A549 (cell line): ENCODE measurements around the gene AMELY. TPM values are rescaled to one million over a fixed set of nuclear protein-coding genes. Genes with fewer than 3 reads are reported as not detected.

Experiments
- ATAC-seq, 2 experiments: fragments of 200-7000 bp in 1 of 2; fragments of >200 bp in 1 of 2; cut with Nextera tagmentation in 1 of 2; cut with Tn5 transposase in 1 of 2; 3 replicates each; pipeline versions ENCODE4 v1.8.0 to v1.9.1; 2018 to 2020; ENCODE audit warnings: mild to moderate bottlenecking in 1 of 2, moderate library complexity in 1 of 2
- CTCF ChIA-PET: fragments of 300-600 bp; sonication (Branson Sonifier 250); formaldehyde crosslinking; extraction: SDS; loops from one replicate; lab custom pipeline; 2021; ENCODE audit warnings: antibody characterized with exemption, inconsistent platforms; lab: Yijun Ruan, JAX
- POLR2A ChIA-PET: fragments of 350-600 bp; formaldehyde crosslinking; extraction: SDS; loops from one replicate; lab custom pipeline; 2021; ENCODE audit warnings: antibody characterized with exemption, inconsistent platforms; lab: Yijun Ruan, JAX
- DNase-seq, 2 experiments: peaks; one replicate each; pipeline versions ENCODE4 v3.0.0 to v3.0.0-alpha.2; 2011 to 2016; ENCODE audit warnings: low read depth in 1 of 2, low spot score in 1 of 2
- FAIRE-seq: peaks from 2 replicates; lab custom pipeline; 2011; peaks lifted over from hg19 to GRCh38; lab: Jason Lieb, UNC
- H3K27ac ChIP-seq, 2 experiments: fragments of >200 bp; sonication (Bioruptor Twin); formaldehyde crosslinking; 3 replicates each; pipeline ENCODE4 v1.5.1; 2016 to 2017
- H3K4me1 ChIP-seq: fragments of >200 bp; sonication (Bioruptor Twin); formaldehyde crosslinking; 3 replicates; pipeline ENCODE4 v1.6.1; 2016
- H3K4me2 ChIP-seq: fragments of >200 bp; sonication (Bioruptor Twin); formaldehyde crosslinking; 3 replicates; pipeline ENCODE4 v1.6.1; 2016
- H3K4me3 ChIP-seq: fragments of >200 bp; sonication (Bioruptor Twin); formaldehyde crosslinking; 3 replicates; pipeline ENCODE4 v1.5.1; 2016
- H3K9me3 ChIP-seq: fragments of >200 bp; sonication (Bioruptor Twin); formaldehyde crosslinking; 3 replicates; pipeline ENCODE4 v1.6.1; 2016
- BCL3 ChIP-seq: fragments of >200 bp; sonication (Bioruptor Twin); formaldehyde crosslinking; IDR thresholded peaks from 3 replicates; pipeline ENCODE4 v1.6.1; 2016
- CEBPB ChIP-seq, 2 experiments: fragments of >200 bp in 1 of 2; sonication (Bioruptor Twin) in 1 of 2; formaldehyde crosslinking in 1 of 2; IDR thresholded peaks; 2 replicates each; pipeline ENCODE4 v1.6.1; 2012 to 2016
- CHD2 ChIP-seq: fragments of 150-350 bp; IDR thresholded peaks from 2 replicates; pipeline ENCODE4 v1.6.1; 2014; ENCODE audit warnings: low read length; ENCODE audit not compliant: partially characterized antibody
- CHD4 ChIP-seq: fragments of 200-600 bp; sonication (generic); IDR thresholded peaks from 2 replicates; pipeline ENCODE4 v1.6.1; 2016; ENCODE audit warnings: antibody characterized with exemption, mild to moderate bottlenecking, borderline replicate concordance
- FOSL2 ChIP-seq, 2 experiments: fragments of 450-650 bp in 1 of 2; fragments of >200 bp in 1 of 2; sonication (Bioruptor Twin) in 1 of 2; formaldehyde crosslinking; IDR thresholded peaks; 2 replicates each; pipeline versions ENCODE4 v1.5.0 to v1.6.1; 2016 to 2020; ENCODE audit warnings: mild to moderate bottlenecking in 1 of 2, moderate library complexity in 1 of 2
- GATA3 ChIP-seq: IDR thresholded peaks from 2 replicates; pipeline ENCODE4 v1.6.1; 2012; ENCODE audit warnings: borderline replicate concordance
- HDAC2 ChIP-seq: fragments of 200-600 bp; sonication (generic); IDR thresholded peaks from 2 replicates; pipeline ENCODE4 v1.6.1; 2016
- HES2 ChIP-seq: fragments of >200 bp; sonication (Bioruptor Twin); formaldehyde crosslinking; IDR thresholded peaks from 2 replicates; pipeline ENCODE4 v1.6.1; 2016
- HMGXB4 ChIP-seq: fragments of 250-450 bp; sonication (Bioruptor Pico); IDR thresholded peaks from 2 replicates; pipeline ENCODE4 v1.5.0; 2021; ENCODE audit warnings: mild to moderate bottlenecking, moderate library complexity, borderline replicate concordance
- HOXA7 ChIP-seq: fragments of 250-450 bp; sonication (Bioruptor Pico); IDR thresholded peaks from 2 replicates; pipeline ENCODE4 v1.5.0; 2020; ENCODE audit warnings: mild to moderate bottlenecking, moderate library complexity
- HOXB5 ChIP-seq: fragments of 250-450 bp; sonication (Bioruptor Pico); IDR thresholded peaks from 2 replicates; pipeline ENCODE4 v1.5.0; 2020; ENCODE audit warnings: mild to moderate bottlenecking, moderate library complexity
- JUN ChIP-seq, 2 experiments: fragments of >200 bp; sonication (Bioruptor Twin); formaldehyde crosslinking; IDR thresholded peaks; 2 replicates in 1 of 2; 3 replicates in 1 of 2; pipeline ENCODE4 v1.6.1; 2016 to 2017
- KDM5A ChIP-seq: fragments of 200-600 bp; sonication (generic); IDR thresholded peaks from 2 replicates; pipeline ENCODE4 v1.6.1; 2016; ENCODE audit warnings: antibody characterized with exemption, mild to moderate bottlenecking
- MAZ ChIP-seq: fragments of 150-350 bp; IDR thresholded peaks from 2 replicates; pipeline ENCODE4 v1.6.1; 2014; ENCODE audit warnings: antibody characterized with exemption, low read depth, low read length, borderline replicate concordance
- PHF8 ChIP-seq: fragments of 200-600 bp; sonication (generic); IDR thresholded peaks from 2 replicates; pipeline ENCODE4 v1.6.1; 2016; ENCODE audit warnings: low read depth, mild to moderate bottlenecking, antibody characterized with exemption, moderate library complexity, borderline replicate concordance
- RFX5 ChIP-seq: fragments of 450-650 bp; IDR thresholded peaks from 2 replicates; pipeline ENCODE4 v1.7.1; 2014; ENCODE audit warnings: antibody characterized with exemption, mild to moderate bottlenecking, moderate library complexity
- SREBF2 ChIP-seq: fragments of 450-650 bp; IDR thresholded peaks from 2 replicates; pipeline ENCODE4 v1.6.1; 2014; ENCODE audit warnings: mild to moderate bottlenecking, moderate library complexity
- ZNF302 ChIP-seq: fragments of 250-450 bp; sonication (Bioruptor Pico); IDR thresholded peaks from 2 replicates; pipeline ENCODE4 v1.9.0; 2021; ENCODE audit warnings: inconsistent platforms, mild to moderate bottlenecking, moderate library complexity
- WGBS: methylation state at CpG from one replicate; pipeline ENCODE4 v1.1.6; 2017; ENCODE audit errors: missing lambda C conversion rate; 5-methylcytosine and 5-hydroxymethylcytosine counted together
- polyA plus RNA-seq, 4 experiments: library from polyadenylated mRNA; depleted of rRNA in 3 of 4; stranded (reverse); fragments of >200 nt; fragmentation: RNase III in 1 of 4; extraction: RNeasy Plus Mini Kit Qiagen cat#74134 plus additional on column Dnase treatment in 1 of 4; gene quantifications; 2 replicates in 3 of 4; 3 replicates in 1 of 4; pipeline ENCODE4 v1.2.3, GENCODE V29; 2011 to 2017

The AMELY gene
- polyA plus RNA-seq, 2 of the 4 experiments (the other 2 are of a cell fraction), result not detected

GRCh38 chrY:6948378-6948777, 36.8 kb upstream of the AMELY start (continued):
- TF ChIP-seq BCL3, result no peak
- no peak for TF ChIP-seq HOXB5 (CRISPR knock-in tag)

GRCh38 chrY:6947695-6948094, 36.1 kb upstream of the AMELY start:
- H3K9me3 ChIP-seq, result no peaks in the 10 kb centered on the region
- DNase-seq, result peak in 1 of 2 experiments; percentile 0
- FAIRE-seq, result no peak
- no peak for ATAC-seq
- H3K4me1 ChIP-seq, result no peaks in the 10 kb centered on the region
- no peak overlapping the region for H3K4me2 ChIP-seq
- no peak overlapping the region for H3K4me3 ChIP-seq
- ChIA-PET CTCF (no interaction called here), POLR2A (no interaction called here)
- H3K27ac ChIP-seq, result no peak overlapping the region
- TF ChIP-seq ZNF302 (CRISPR knock-in tag) (no peak), CHD2 (no peak), HES2 (no peak), PHF8 (no peak), GATA3 (no peak), FOSL2 (IDR thresholded peaks at IDR 0.05) (no peak), FOSL2 (CRISPR knock-in tag; IDR thresholded peaks at IDR 0.05) (no peak), HOXA7 (CRISPR knock-in tag) (no peak), KDM5A (no peak), RFX5 (no peak), CEBPB (IDR thresholded peaks at IDR 0.05) (no peak), BCL3 (no peak)

- no peak overlapping the region for H3K27ac ChIP-seq
- DNase-seq (no peak), FAIRE-seq (no peak), ATAC-seq (no peak)
- no peak for TF ChIP-seq CHD4
- TF ChIP-seq HES2, result no peak
- no peak for TF ChIP-seq HMGXB4 (CRISPR knock-in tag)
- no peak for TF ChIP-seq JUN (IDR thresholded peaks at IDR 0.05)
- no peaks in the 10 kb centered on the region for H3K4me1 ChIP-seq
- no peak overlapping the region for H3K4me3 ChIP-seq
- WGBS, result 0% methylated on average over 1 of the region's 2 CpGs
- no peak overlapping the region for H3K4me2 ChIP-seq
- POLR2A ChIA-PET, result no interaction called here
- CTCF ChIA-PET, result no interaction called here
- no peaks in the 10 kb centered on the region for H3K9me3 ChIP-seq
These were observed 23.9 kb upstream of the AMELY start for GRCh38 chrY:6935497-6935896.

- ATAC-seq (no peak), DNase-seq (no peak), FAIRE-seq (no peak)
- POLR2A ChIA-PET, result no interaction called here
- Histone ChIP-seq H3K9me3 (no peaks in the 10 kb centered on the region), H3K4me2 (no peak overlapping the region), H3K27ac (no peak overlapping the region), H3K4me3 (no peak overlapping the region), H3K4me1 (no peaks in the 10 kb centered on the region)
- 16% methylated on average over 4 of the region's 4 CpGs for WGBS
- CTCF ChIA-PET, result no interaction called here
- TF ChIP-seq MAZ (no peak), HDAC2 (no peak), CHD4 (no peak), SREBF2 (no peak)
These were observed 20.3 kb upstream of the AMELY start for GRCh38 chrY:6931779-6932396.
